ENCODE data around the gene OR7G1.
"Not testable (repeated sequence)": the region's sequence is repeated elsewhere in the genome, so short reads cannot be mapped to it uniquely, and the experiment has no call there.

The OR7G1 gene

GRCh38 chr19:9107375-9107774 is 8.2 kb downstream of the OR7G1 start, which contains the start of gene OR7G2:
Gene OR7G2 (minus strand): TSS chr19:9107475. CDS start chr19:9103243, 4,232 bp downstream.
- intact Hi-C loops (cut with DNase I): no loop called here
- DNase-seq: no peak

- intact Hi-C loops (cut with DNase I): no loop called here
- no peak for DNase-seq
Measured at GRCh38 chr19:9086761-9087160, 28.8 kb downstream of the OR7G1 start, which contains the start of gene OR1M1. Gene OR1M1 (plus strand): TSS chr19:9087061. CDS start chr19:9093245, 6,184 bp downstream.

- no peak for DNase-seq
- intact Hi-C loops (cut with DNase I): loop anchor here (10.0 kb wide), 1 partner anchor 424 kb away; no protein-coding TSS in a partner anchor
Measured at GRCh38 chr19:9078651-9079050, 36.9 kb downstream of the OR7G1 start.

GRCh38 chr19:9076901-9077300 is 38.7 kb downstream of the OR7G1 start:
- DNase-seq: no peak
- intact Hi-C loops (cut with DNase I): loop anchor here (10.0 kb wide), 1 partner anchor 422 kb away; no protein-coding TSS in a partner anchor

GRCh38 chr19:9075064-9075949 is 40.3 kb downstream of the OR7G1 start:
- intact Hi-C loops (cut with DNase I): loop anchor here (10.0 kb wide), 1 partner anchor 421 kb away; no protein-coding TSS in a partner anchor
- DNase-seq: peak; percentile 13 to 91 (median 50)

GRCh38 chr19:9073806-9074205 is 41.8 kb downstream of the OR7G1 start:
- no peak for DNase-seq
- intact Hi-C loops (cut with DNase I): loop anchor here (10.0 kb wide), 1 partner anchor 419 kb away; no protein-coding TSS in a partner anchor

GRCh38 chr19:9071720-9072119 is 43.8 kb downstream of the OR7G1 start:
- intact Hi-C loops (cut with DNase I): loop anchor here (10.0 kb wide), 1 partner anchor 417 kb away; no protein-coding TSS in a partner anchor
- DNase-seq: not testable (repeated sequence)

GRCh38 chr19:9070066-9070465 is 45.5 kb downstream of the OR7G1 start:
- intact Hi-C loops (cut with DNase I): loop anchor here (10.0 kb wide), 1 partner anchor 415 kb away; no protein-coding TSS in a partner anchor

GRCh38 chr19:9065457-9066014 is 50.0 kb downstream of the OR7G1 start:
- intact Hi-C loops (cut with DNase I): no loop called here
- DNase-seq: no peak

More at GRCh38 chr19:9070066-9070465, 45.5 kb downstream of the OR7G1 start:
- no peak for DNase-seq
